NB4 (cell line): ENCODE results near the gene PRUNE2.
A peak's percentile ranks its signal among the peaks of the same experiment; 100 is the strongest.

Experiments used
- DNase-seq: peaks from one replicate; pipeline ENCODE4 v3.0.0; 2010; ENCODE audit warnings: low read depth
- H3K4me3 ChIP-seq: one replicate; pipeline ENCODE4 v1.5.1; 2011; ENCODE audit warnings: mild to moderate bottlenecking, low read depth, low read length, moderate library complexity
- CTCF ChIP-seq: IDR thresholded peaks from one replicate; pipeline ENCODE4 v1.5.1; 2012; ENCODE audit warnings: low read depth, low read length
- MAX ChIP-seq: IDR thresholded peaks from 2 replicates; pipeline ENCODE4 v1.6.1; 2011; ENCODE audit warnings: low read depth, low read length
- MYC ChIP-seq: IDR thresholded peaks from 2 replicates; pipeline ENCODE4 v1.6.1; 2011; ENCODE audit warnings: low read depth, low read length
- POLR2A ChIP-seq: IDR thresholded peaks from 2 replicates; pipeline ENCODE4 v1.6.1; 2011; ENCODE audit warnings: mild to moderate bottlenecking; ENCODE audit not compliant: insufficient read length; ENCODE audit errors: extremely low read depth

Gene PRUNE2

GRCh38 chr9:76709020-76709419 lies 196.9 kb downstream of the PRUNE2 start:
- TF ChIP-seq MYC, result no peak
- TF ChIP-seq CTCF, result no peak
- no peak for TF ChIP-seq MAX
- no peak for TF ChIP-seq POLR2A
- DNase-seq, result no peak

GRCh38 chr9:76707510-76707909 lies 198.4 kb downstream of the PRUNE2 start:
- TF ChIP-seq CTCF, result no peak
- TF ChIP-seq POLR2A, result no peak
- TF ChIP-seq MAX, result no peak
- TF ChIP-seq MYC, result no peak
- no peak for DNase-seq
- no peak overlapping the region for H3K4me3 ChIP-seq

More at GRCh38 chr9:76709020-76709419, 196.9 kb downstream of the PRUNE2 start:
- H3K4me3 ChIP-seq, result no peak overlapping the region

GRCh38 chr9:76704593-76705204 lies 201.2 kb downstream of the PRUNE2 start:
- H3K4me3 ChIP-seq, result no peak overlapping the region
- peak; percentile 84 for DNase-seq
- no peak for TF ChIP-seq MYC
- TF ChIP-seq MAX, result no peak
- peak; percentile 33 for TF ChIP-seq CTCF
- TF ChIP-seq POLR2A, result no peak

GRCh38 chr9:76703270-76703669 lies 202.6 kb downstream of the PRUNE2 start:
- H3K4me3 ChIP-seq, result no peak overlapping the region
- TF ChIP-seq POLR2A, result no peak
- TF ChIP-seq MYC, result no peak
- TF ChIP-seq CTCF, result no peak
- TF ChIP-seq MAX, result no peak
- no peak for DNase-seq

GRCh38 chr9:76701441-76702039 lies 204.4 kb downstream of the PRUNE2 start:
- no peak for DNase-seq

More at GRCh38 chr9:76701441-76702039, 204.4 kb downstream of the PRUNE2 start:
- no peak overlapping the region for H3K4me3 ChIP-seq
- TF ChIP-seq POLR2A, result no peak
- TF ChIP-seq MYC, result no peak
- no peak for TF ChIP-seq CTCF
- TF ChIP-seq MAX, result no peak
